OCI-LY7 (cell line): ENCODE results near the gene NBEAL2. TPM values are rescaled to one million over a fixed set of nuclear protein-coding genes. Genes with fewer than 3 reads are reported as not detected.
"Not testable (repeated sequence)": the region's sequence is repeated elsewhere in the genome, so short reads cannot be mapped to it uniquely, and the experiment has no call there.

ENCODE experiments used
- BruUV-seq: library from RNA; stranded (reverse); fragments of 400-500 nt; replicated peaks from 2 replicates; lab custom pipeline; 2021; lab: Mats Ljungman, UMichigan
- CTCF ChIA-PET: fragments of 300-600 bp; sonication (Branson Sonifier 250); formaldehyde crosslinking; loops from one replicate; lab custom pipeline; 2022; ENCODE audit warnings: antibody characterized with exemption; ENCODE audit not compliant: unreplicated experiment; lab: Charles Lee
- POLR2A ChIA-PET: fragments of 300-600 bp; sonication (Branson Sonifier 250); formaldehyde crosslinking; loops from one replicate; lab custom pipeline; 2022; ENCODE audit warnings: antibody characterized with exemption; lab: Charles Lee
- DNase-seq: peaks from one replicate; pipeline ENCODE4 v3.0.0-alpha.2; 2015; ENCODE audit warnings: low spot score
- H2AFZ ChIP-seq: fragments of 200-600 bp; sonication (generic), shearing (Covaris generic); 2 replicates; pipeline ENCODE4 v1.6.1; 2014; ENCODE audit warnings: mild to moderate bottlenecking, antibody characterized with exemption, low read length, moderate library complexity
- H3K27ac ChIP-seq: fragments of 200-600 bp; sonication (generic); 2 replicates; pipeline ENCODE4 v1.5.1; 2014; ENCODE audit warnings: mixed run types, low read depth, mild to moderate bottlenecking, moderate library complexity, low read length, inconsistent platforms; ENCODE audit not compliant: poor library complexity, severe bottlenecking
- H3K36me3 ChIP-seq: fragments of 200-600 bp; sonication (generic); 2 replicates; pipeline ENCODE4 v1.6.1; 2014; ENCODE audit warnings: mild to moderate bottlenecking, antibody characterized with exemption, low read length, moderate library complexity, mixed read lengths; ENCODE audit not compliant: insufficient read depth
- H3K4me1 ChIP-seq: fragments of 200-600 bp; sonication (generic); 2 replicates; pipeline ENCODE4 v1.5.1; 2014; ENCODE audit warnings: mild to moderate bottlenecking, low read length; ENCODE audit not compliant: insufficient read depth, poor library complexity, severe bottlenecking
- H3K4me2 ChIP-seq: fragments of 200-600 bp; sonication (generic); 2 replicates; pipeline ENCODE4 v1.6.1; 2014; ENCODE audit warnings: mild to moderate bottlenecking, low read length
- H3K4me3 ChIP-seq: fragments of 200-600 bp; sonication (generic); 2 replicates; pipeline ENCODE4 v1.5.1; 2014; ENCODE audit warnings: mild to moderate bottlenecking, low read depth, low read length; ENCODE audit not compliant: poor library complexity, severe bottlenecking
- H3K79me2 ChIP-seq: fragments of 200-600 bp; sonication (generic); 2 replicates; pipeline ENCODE4 v1.6.1; 2016; ENCODE audit warnings: low read depth, mild to moderate bottlenecking, low read length, moderate library complexity, mixed read lengths; ENCODE audit not compliant: insufficient read depth
- H3K9me2 ChIP-seq: fragments of 200-600 bp; sonication (generic); 2 replicates; pipeline ENCODE4 v1.6.1; 2016; ENCODE audit warnings: mild to moderate bottlenecking, low read length, mixed read lengths; ENCODE audit not compliant: insufficient read depth
- H3K9me3 ChIP-seq: fragments of 200-600 bp; sonication (generic); 2 replicates; pipeline ENCODE4 v1.6.1; 2014; ENCODE audit warnings: mild to moderate bottlenecking, mixed run types, low read length, mixed read lengths
- H4K20me1 ChIP-seq: fragments of 200-600 bp; sonication (generic); 2 replicates; pipeline ENCODE4 v1.6.1; 2014; ENCODE audit warnings: mild to moderate bottlenecking, antibody characterized with exemption, low read length, moderate library complexity, mixed read lengths; ENCODE audit not compliant: insufficient read depth
- CTCF ChIP-seq: fragments of 200-600 bp; sonication (generic); conservative IDR thresholded peaks from 2 replicates; pipeline ENCODE4 v1.5.1; 2014; ENCODE audit warnings: mild to moderate bottlenecking, antibody characterized with exemption, low read length, moderate library complexity, mixed read lengths
- EZH2phosphoT487 ChIP-seq: fragments of 200-600 bp; sonication (generic); IDR thresholded peaks from 2 replicates; pipeline ENCODE4 v1.6.1; 2018; ENCODE audit warnings: low read depth, borderline replicate concordance, mild to moderate bottlenecking, mixed run types, antibody characterized with exemption, low read length, moderate library complexity, mixed read lengths
- intact Hi-C: fragments of 100-400 bp; cut with micrococcal nuclease; formaldehyde crosslinking; loops from one replicate; pipeline ENCODE4 v1.10.0; 2022; ENCODE audit not compliant: unreplicated experiment
- total RNA-seq, 2 experiments: library from RNA; depleted of rRNA in 1 of 2; stranded (reverse); fragments of >200 nt in 1 of 2; shearing (Covaris generic) in 1 of 2; gene quantifications; 2 replicates each; pipeline ENCODE4 v1.2.3, GENCODE V29; 2014 to 2022

NBEAL2 gene
- total RNA-seq, 2 experiments from 2014 or later, result 74.9 to 149 TPM

- intact Hi-C loops, result no loop called here
- Histone ChIP-seq H3K4me3 (no peak overlapping the region), H3K4me2 (no peak overlapping the region), H4K20me1 (no peaks in the 10 kb centered on the region), H3K36me3 (peaks cover 90% of the 10 kb centered on the region), H3K4me1 (peaks cover 21% of the 10 kb centered on the region), H3K79me2 (peaks cover 11% of the 10 kb centered on the region; the same call in 1 of the 2 replicates), H3K9me3 (no peaks in the 10 kb centered on the region), H3K9me2 (no peaks in the 10 kb centered on the region), H2AFZ (no peak overlapping the region), H3K27ac (no peak overlapping the region)
- CTCF ChIA-PET, result no interaction called here
- BruUV-seq, result no TSS peak
- no peak for TF ChIP-seq CTCF
- no peak for TF ChIP-seq EZH2phosphoT487
- DNase-seq, result no peak
- POLR2A ChIA-PET, result interaction anchor here (0.6 to 1.0 kb wide), 3 partner anchors 15 to 1532 kb away, joined by 3 read pairs; no protein-coding TSS in a partner anchor
These were observed 55.5 kb downstream of the NBEAL2 start for GRCh38 chr3:47034868-47035489.

DNA sequence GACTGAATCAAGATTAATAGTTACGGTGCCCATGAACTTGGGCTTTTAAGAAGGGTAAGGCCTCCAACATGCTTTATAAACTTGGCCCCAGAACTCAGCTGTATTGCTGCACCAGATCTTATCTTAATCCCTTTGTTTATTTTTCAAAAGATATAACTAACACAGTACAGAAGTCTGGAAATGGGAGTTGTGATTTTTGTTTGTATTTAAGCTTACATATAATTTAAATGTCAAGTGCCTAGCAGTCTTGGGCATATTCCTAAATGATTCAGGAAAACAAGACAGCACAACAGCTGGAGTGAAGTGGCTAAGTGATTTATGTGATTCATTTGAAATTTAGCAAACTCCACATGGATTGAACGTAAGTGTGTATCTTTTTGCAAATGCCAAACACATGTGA lies 56.2 kb downstream of the NBEAL2 start:
- Histone ChIP-seq H4K20me1 (no peaks in the 10 kb centered on the region), H3K9me3 (no peaks in the 10 kb centered on the region), H3K9me2 (no peaks in the 10 kb centered on the region), H3K4me1 (peaks cover 21% of the 10 kb centered on the region), H3K36me3 (peaks cover 92% of the 10 kb centered on the region), H3K4me2 (no peak overlapping the region), H3K79me2 (0 out of 2 replicates have a peak, but pooled peaks cover 6% of the 10 kb centered on the region), H3K4me3 (no peak overlapping the region), H2AFZ (no peak overlapping the region), H3K27ac (no peak overlapping the region)
- TF ChIP-seq EZH2phosphoT487 (no peak), CTCF (no peak)
- ChIA-PET CTCF (no interaction called here), POLR2A (interaction anchor here (1.0 kb wide), 1 partner anchor 16 kb away, joined by 3 read pairs; no protein-coding TSS in a partner anchor)
- no peak for DNase-seq
- TSS peak; percentile 39 for BruUV-seq
- intact Hi-C loops, result no loop called here

- TF ChIP-seq EZH2phosphoT487 (no peak), CTCF (no peak)
- no peaks in the 10 kb centered on the region for H4K20me1 ChIP-seq
- H3K9me3 ChIP-seq, result no peaks in the 10 kb centered on the region
- no TSS peak for BruUV-seq
- no peaks in the 10 kb centered on the region for H3K9me2 ChIP-seq
- POLR2A ChIA-PET, result interaction anchor here (0.7 to 1.0 kb wide), 2 partner anchors 16 to 27 kb away, joined by 3 read pairs; no protein-coding TSS in a partner anchor
- H2AFZ ChIP-seq, result no peak overlapping the region
- H3K4me1 ChIP-seq, result peaks cover 17% of the 10 kb centered on the region
- H3K36me3 ChIP-seq, result peaks cover 92% of the 10 kb centered on the region
- CTCF ChIA-PET, result no interaction called here
- no peak for DNase-seq
- intact Hi-C loops, result no loop called here
- H3K79me2 ChIP-seq, result 0 out of 2 replicates have a peak, but pooled peaks cover 6% of the 10 kb centered on the region
- no peak overlapping the region for H3K27ac ChIP-seq
- no peak overlapping the region for H3K4me2 ChIP-seq
- H3K4me3 ChIP-seq, result no peak overlapping the region
These were observed 56.7 kb downstream of the NBEAL2 start for GRCh38 chr3:47036145-47036544.

GRCh38 chr3:47037302-47037701 lies 57.8 kb downstream of the NBEAL2 start:
- H3K4me2 ChIP-seq, CTCF ChIA-PET, intact Hi-C loops, POLR2A ChIA-PET, H3K4me3 ChIP-seq, H4K20me1 ChIP-seq, DNase-seq, H2AFZ ChIP-seq, H3K9me2 ChIP-seq, BruUV-seq, H3K79me2 ChIP-seq, H3K9me3 ChIP-seq: not testable (repeated sequence)
- H3K27ac ChIP-seq, result peak overlapping the region; percentile 28
- peaks cover 14% of the 10 kb centered on the region for H3K4me1 ChIP-seq
- peaks cover 96% of the 10 kb centered on the region for H3K36me3 ChIP-seq
